Lung (tissue), 12 donors: Measurements from ENCODE around the gene ZNF385A. TPM values are rescaled to one million over a fixed set of nuclear protein-coding genes. Genes with fewer than 3 reads are reported as not detected.
A peak's percentile ranks its signal among the peaks of the same experiment; 100 is the strongest.

ENCODE experiments used
- ATAC-seq: fragments of 200-7000 bp; cut with Tn5 transposase; one replicate; pipeline ENCODE4 v1.9.1; 2020; ENCODE audit warnings: moderate number of reproducible peaks; ENCODE audit not compliant: insufficient read depth, low FRiP score
- DNase-seq, 3 donors: peaks; one replicate each; pipeline ENCODE4 v3.0.0-alpha.2; 2013 to 2017
- H3K27ac ChIP-seq, 2 donors: one replicate each; pipeline ENCODE4 v1.5.1; 2013; ENCODE audit warnings: mild to moderate bottlenecking in 2 of 2, moderate library complexity in 2 of 2, control low read depth in 1 of 2, inconsistent platforms in 1 of 2, low read depth in 1 of 2, low read length in 1 of 2
- H3K27me3 ChIP-seq, 3 donors: one replicate each; pipeline ENCODE4 v1.5.1; 2013; ENCODE audit warnings: low read length in 2 of 3; ENCODE audit not compliant: control insufficient read depth in 3 of 3, insufficient read depth in 3 of 3
- H3K36me3 ChIP-seq, 4 donors: one replicate each; pipeline ENCODE4 v1.5.1; 2013; ENCODE audit warnings: low read length in 4 of 4, mild to moderate bottlenecking in 1 of 4, moderate library complexity in 1 of 4; ENCODE audit not compliant: control insufficient read depth in 4 of 4, insufficient read depth in 4 of 4
- H3K4me1 ChIP-seq, 5 donors: one replicate each; pipeline ENCODE4 v1.5.1; 2013; ENCODE audit warnings: low read length in 5 of 5, mild to moderate bottlenecking in 2 of 5, moderate library complexity in 1 of 5; ENCODE audit not compliant: control insufficient read depth in 5 of 5, insufficient read depth in 5 of 5
- H3K4me3 ChIP-seq: one replicate; pipeline ENCODE4 v1.5.1; 2013; ENCODE audit warnings: mild to moderate bottlenecking, control low read depth, moderate library complexity
- H3K9ac ChIP-seq, 2 donors: one replicate each; pipeline ENCODE4 v1.5.1; 2013; ENCODE audit warnings: low read length in 2 of 2, control low read depth in 1 of 2; ENCODE audit not compliant: insufficient read depth in 1 of 2
- H3K9me3 ChIP-seq, 4 donors: one replicate each; pipeline ENCODE4 v1.5.1; 2013; ENCODE audit warnings: low read length in 3 of 4, mild to moderate bottlenecking in 1 of 4, moderate library complexity in 1 of 4; ENCODE audit not compliant: control insufficient read depth in 4 of 4, insufficient read depth in 3 of 4
- CTCF ChIP-seq: IDR thresholded peaks from 2 replicates; pipeline ENCODE4 v1.5.1; 2012; ENCODE audit warnings: mild to moderate bottlenecking; ENCODE audit errors: control extremely low read depth, extremely low read depth
- WGBS, 2 donors: extraction: QIAGEN DNeasy Blood & Tissue Kit; methylation state at CpG; one replicate each; pipeline ENCODE4 v1.1.7; 2013; 5-methylcytosine and 5-hydroxymethylcytosine counted together
- polyA plus RNA-seq, 2 donors: library from polyadenylated mRNA; stranded (reverse); fragments of 200-250 nt; gene quantifications; one replicate each; pipeline ENCODE4 v1.2.1, GENCODE V29; 2013
- total RNA-seq, 2 donors: library from RNA; depleted of rRNA in 1 of 2; stranded (reverse); fragments of >200 nt in 1 of 2; gene quantifications; one replicate each; pipeline ENCODE4 v1.2.1, GENCODE V29; 2014 to 2021
- donor health status: control.
- donor health status: control.
- donor health status: Bipolar disorder and iron deficiency.
- donor health status: healthy.
- donor health status: DM: yes; HTN: yes; CAD: no.

The ZNF385A gene
- total and polyA plus RNA-seq, 4 donors: 7.6 to 26.1 (median 16.6) TPM

GRCh38 chr12:54405573-54405972 is 21.0 kb upstream of the ZNF385A start:
- Histone ChIP-seq H3K4me1 (peaks cover 0 to 5% (median 0%) of the 10 kb centered on the region in 5 donors), H3K36me3 (peaks cover 16 to 66% (median 40%) of the 10 kb centered on the region in 4 donors), H3K9me3 (no peaks in the 10 kb centered on the region), H3K27me3 (no peaks in the 10 kb centered on the region), H3K4me3 (no peak overlapping the region), H3K27ac (no peak overlapping the region), H3K9ac (no peak overlapping the region)
- no peak for DNase-seq
- TF ChIP-seq CTCF: no peak
- 94 to 96% methylated on average over 7 of the region's 7 CpGs for WGBS, 2 donors
- ATAC-seq: no peak

- Histone ChIP-seq H3K9me3 (no peaks in the 10 kb centered on the region), H3K4me3 (no peak overlapping the region), H3K36me3 (peaks cover 16 to 68% (median 41%) of the 10 kb centered on the region in 4 donors), H3K27me3 (no peaks in the 10 kb centered on the region), H3K9ac (no peak overlapping the region), H3K4me1 (peaks cover 0 to 5% (median 0%) of the 10 kb centered on the region in 5 donors), H3K27ac (no peak overlapping the region)
- TF ChIP-seq CTCF: no peak
- WGBS, 2 donors: 90 to 94% methylated on average over 10 of the region's 10 CpGs
- DNase-seq (no peak), ATAC-seq (no peak)
Measured at GRCh38 chr12:54405106-54405505, 20.6 kb upstream of the ZNF385A start.

- no peaks in the 10 kb centered on the region for H3K27me3 ChIP-seq
- no peak overlapping the region for H3K9ac ChIP-seq
- H3K9me3 ChIP-seq: no peaks in the 10 kb centered on the region
- H3K4me3 ChIP-seq: no peak overlapping the region
- H3K27ac ChIP-seq: no peak overlapping the region
- DNase-seq (peak; percentile 51 to 62 (median 56)), ATAC-seq (no peak)
- peaks cover 0 to 4% (median 0%) of the 10 kb centered on the region in 5 donors for H3K4me1 ChIP-seq
- TF ChIP-seq CTCF: peak; percentile 63
- WGBS, 2 donors: 66 to 69% methylated on average over 11 of the region's 11 CpGs
- peaks cover 21 to 71% (median 42%) of the 10 kb centered on the region in 4 donors for H3K36me3 ChIP-seq
Measured at GRCh38 chr12:54404061-54405004, 19.8 kb upstream of the ZNF385A start.
